ENCODE results near the gene IDH3B. TPM values are rescaled to one million over a fixed set of nuclear protein-coding genes. Genes with fewer than 3 reads are reported as not detected.

Gene IDH3B
- total and polyA plus RNA-seq, 2 of the 8 experiments (the other 6 are each of a cell fraction or from before 2014, with no cell fraction given) = 110 to 167 TPM

DNA sequence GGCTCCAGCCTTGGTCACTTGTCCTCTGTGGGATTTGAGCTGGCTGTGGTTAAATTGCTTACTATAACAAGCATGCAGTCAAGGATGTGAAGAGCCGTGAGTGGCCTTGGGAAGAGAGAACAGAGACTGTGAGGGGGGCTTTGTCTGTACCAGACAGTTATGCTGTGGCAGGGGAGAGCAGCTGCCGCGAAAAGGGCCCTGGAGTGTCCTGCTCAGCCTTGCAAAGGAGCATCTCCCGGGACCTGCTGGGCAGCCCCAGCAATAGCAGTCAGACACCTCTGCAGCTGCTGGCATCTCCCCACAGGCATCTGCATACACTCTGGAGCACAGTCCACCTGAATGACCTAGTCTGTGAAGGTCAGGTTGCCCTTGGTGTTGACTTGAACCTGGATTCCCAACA lies 34.9 kb upstream of the IDH3B start (continued):
- no peak for TF ChIP-seq HDAC2 (IDR thresholded peaks at IDR 0.05; ENCODE audit: borderline replicate concordance in 1 of 2, low read depth in 2 of 2, low read length in 2 of 2)
- TF ChIP-seq, protein P1, sequence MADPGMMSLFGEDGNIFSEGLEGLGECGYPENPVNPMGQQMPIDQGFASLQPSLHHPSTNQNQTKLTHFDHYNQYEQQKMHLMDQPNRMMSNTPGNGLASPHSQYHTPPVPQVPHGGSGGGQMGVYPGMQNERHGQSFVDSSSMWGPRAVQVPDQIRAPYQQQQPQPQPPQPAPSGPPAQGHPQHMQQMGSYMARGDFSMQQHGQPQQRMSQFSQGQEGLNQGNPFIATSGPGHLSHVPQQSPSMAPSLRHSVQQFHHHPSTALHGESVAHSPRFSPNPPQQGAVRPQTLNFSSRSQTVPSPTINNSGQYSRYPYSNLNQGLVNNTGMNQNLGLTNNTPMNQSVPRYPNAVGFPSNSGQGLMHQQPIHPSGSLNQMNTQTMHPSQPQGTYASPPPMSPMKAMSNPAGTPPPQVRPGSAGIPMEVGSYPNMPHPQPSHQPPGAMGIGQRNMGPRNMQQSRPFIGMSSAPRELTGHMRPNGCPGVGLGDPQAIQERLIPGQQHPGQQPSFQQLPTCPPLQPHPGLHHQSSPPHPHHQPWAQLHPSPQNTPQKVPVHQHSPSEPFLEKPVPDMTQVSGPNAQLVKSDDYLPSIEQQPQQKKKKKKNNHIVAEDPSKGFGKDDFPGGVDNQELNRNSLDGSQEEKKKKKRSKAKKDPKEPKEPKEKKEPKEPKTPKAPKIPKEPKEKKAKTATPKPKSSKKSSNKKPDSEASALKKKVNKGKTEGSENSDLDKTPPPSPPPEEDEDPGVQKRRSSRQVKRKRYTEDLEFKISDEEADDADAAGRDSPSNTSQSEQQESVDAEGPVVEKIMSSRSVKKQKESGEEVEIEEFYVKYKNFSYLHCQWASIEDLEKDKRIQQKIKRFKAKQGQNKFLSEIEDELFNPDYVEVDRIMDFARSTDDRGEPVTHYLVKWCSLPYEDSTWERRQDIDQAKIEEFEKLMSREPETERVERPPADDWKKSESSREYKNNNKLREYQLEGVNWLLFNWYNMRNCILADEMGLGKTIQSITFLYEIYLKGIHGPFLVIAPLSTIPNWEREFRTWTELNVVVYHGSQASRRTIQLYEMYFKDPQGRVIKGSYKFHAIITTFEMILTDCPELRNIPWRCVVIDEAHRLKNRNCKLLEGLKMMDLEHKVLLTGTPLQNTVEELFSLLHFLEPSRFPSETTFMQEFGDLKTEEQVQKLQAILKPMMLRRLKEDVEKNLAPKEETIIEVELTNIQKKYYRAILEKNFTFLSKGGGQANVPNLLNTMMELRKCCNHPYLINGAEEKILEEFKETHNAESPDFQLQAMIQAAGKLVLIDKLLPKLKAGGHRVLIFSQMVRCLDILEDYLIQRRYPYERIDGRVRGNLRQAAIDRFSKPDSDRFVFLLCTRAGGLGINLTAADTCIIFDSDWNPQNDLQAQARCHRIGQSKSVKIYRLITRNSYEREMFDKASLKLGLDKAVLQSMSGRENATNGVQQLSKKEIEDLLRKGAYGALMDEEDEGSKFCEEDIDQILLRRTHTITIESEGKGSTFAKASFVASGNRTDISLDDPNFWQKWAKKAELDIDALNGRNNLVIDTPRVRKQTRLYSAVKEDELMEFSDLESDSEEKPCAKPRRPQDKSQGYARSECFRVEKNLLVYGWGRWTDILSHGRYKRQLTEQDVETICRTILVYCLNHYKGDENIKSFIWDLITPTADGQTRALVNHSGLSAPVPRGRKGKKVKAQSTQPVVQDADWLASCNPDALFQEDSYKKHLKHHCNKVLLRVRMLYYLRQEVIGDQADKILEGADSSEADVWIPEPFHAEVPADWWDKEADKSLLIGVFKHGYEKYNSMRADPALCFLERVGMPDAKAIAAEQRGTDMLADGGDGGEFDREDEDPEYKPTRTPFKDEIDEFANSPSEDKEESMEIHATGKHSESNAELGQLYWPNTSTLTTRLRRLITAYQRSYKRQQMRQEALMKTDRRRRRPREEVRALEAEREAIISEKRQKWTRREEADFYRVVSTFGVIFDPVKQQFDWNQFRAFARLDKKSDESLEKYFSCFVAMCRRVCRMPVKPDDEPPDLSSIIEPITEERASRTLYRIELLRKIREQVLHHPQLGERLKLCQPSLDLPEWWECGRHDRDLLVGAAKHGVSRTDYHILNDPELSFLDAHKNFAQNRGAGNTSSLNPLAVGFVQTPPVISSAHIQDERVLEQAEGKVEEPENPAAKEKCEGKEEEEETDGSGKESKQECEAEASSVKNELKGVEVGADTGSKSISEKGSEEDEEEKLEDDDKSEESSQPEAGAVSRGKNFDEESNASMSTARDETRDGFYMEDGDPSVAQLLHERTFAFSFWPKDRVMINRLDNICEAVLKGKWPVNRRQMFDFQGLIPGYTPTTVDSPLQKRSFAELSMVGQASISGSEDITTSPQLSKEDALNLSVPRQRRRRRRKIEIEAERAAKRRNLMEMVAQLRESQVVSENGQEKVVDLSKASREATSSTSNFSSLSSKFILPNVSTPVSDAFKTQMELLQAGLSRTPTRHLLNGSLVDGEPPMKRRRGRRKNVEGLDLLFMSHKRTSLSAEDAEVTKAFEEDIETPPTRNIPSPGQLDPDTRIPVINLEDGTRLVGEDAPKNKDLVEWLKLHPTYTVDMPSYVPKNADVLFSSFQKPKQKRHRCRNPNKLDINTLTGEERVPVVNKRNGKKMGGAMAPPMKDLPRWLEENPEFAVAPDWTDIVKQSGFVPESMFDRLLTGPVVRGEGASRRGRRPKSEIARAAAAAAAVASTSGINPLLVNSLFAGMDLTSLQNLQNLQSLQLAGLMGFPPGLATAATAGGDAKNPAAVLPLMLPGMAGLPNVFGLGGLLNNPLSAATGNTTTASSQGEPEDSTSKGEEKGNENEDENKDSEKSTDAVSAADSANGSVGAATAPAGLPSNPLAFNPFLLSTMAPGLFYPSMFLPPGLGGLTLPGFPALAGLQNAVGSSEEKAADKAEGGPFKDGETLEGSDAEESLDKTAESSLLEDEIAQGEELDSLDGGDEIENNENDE (IDR thresholded peaks at IDR 0.05; ENCODE audit: insufficient replicate concordance, low read length) = no peak
- TF ChIP-seq, protein P2, sequence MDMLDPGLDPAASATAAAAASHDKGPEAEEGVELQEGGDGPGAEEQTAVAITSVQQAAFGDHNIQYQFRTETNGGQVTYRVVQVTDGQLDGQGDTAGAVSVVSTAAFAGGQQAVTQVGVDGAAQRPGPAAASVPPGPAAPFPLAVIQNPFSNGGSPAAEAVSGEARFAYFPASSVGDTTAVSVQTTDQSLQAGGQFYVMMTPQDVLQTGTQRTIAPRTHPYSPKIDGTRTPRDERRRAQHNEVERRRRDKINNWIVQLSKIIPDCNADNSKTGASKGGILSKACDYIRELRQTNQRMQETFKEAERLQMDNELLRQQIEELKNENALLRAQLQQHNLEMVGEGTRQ (IDR thresholded peaks at IDR 0.05; ENCODE audit: low read length) = no peak

All from H1 (cell line).